ENCODE results near the gene MAP2K7.
"Not testable (repeated sequence)": the region's sequence is repeated elsewhere in the genome, so short reads cannot be mapped to it uniquely, and the experiment has no call there.

MAP2K7 gene

GRCh38 chr19:7885818-7886217 is 17.9 kb upstream of the MAP2K7 start:
- no peak for DNase-seq

GRCh38 chr19:7887408-7888144 is 16.1 kb upstream of the MAP2K7 start:
- no peak for DNase-seq

- peak in 1 of 4 experiments; percentile 30 for DNase-seq
Measured at GRCh38 chr19:7888145-7888825, 15.4 kb upstream of the MAP2K7 start, which contains the start of gene LRRC8E. TSS of gene LRRC8E (plus strand) at chr19:7888510. CDS start at chr19:7895604, 7,094 bp downstream.

GRCh38 chr19:7888826-7889217 is 14.9 kb upstream of the MAP2K7 start:
- DNase-seq = no peak

GRCh38 chr19:7893362-7894101 is 10.1 kb upstream of the MAP2K7 start:
- not testable (repeated sequence) for DNase-seq

GRCh38 chr19:7894612-7895309 is 8.9 kb upstream of the MAP2K7 start:
- no peak for DNase-seq

GRCh38 chr19:7895565-7895964 is 8.1 kb upstream of the MAP2K7 start:
- DNase-seq = no peak

- no peak for DNase-seq
Measured at GRCh38 chr19:7897292-7897691, 6.4 kb upstream of the MAP2K7 start.

- no peak for DNase-seq
Measured at GRCh38 chr19:7898967-7899366, 4.7 kb upstream of the MAP2K7 start.

- no peak for DNase-seq
Measured at GRCh38 chr19:7899751-7900378, 3.8 kb upstream of the MAP2K7 start.

GRCh38 chr19:7900401-7900870 is 3.2 kb upstream of the MAP2K7 start:
- no peak for DNase-seq

- no peak for DNase-seq
Measured at GRCh38 chr19:7900931-7901330, 2.7 kb upstream of the MAP2K7 start.

GRCh38 chr19:7901337-7901736 is 2.3 kb upstream of the MAP2K7 start:
- no peak for DNase-seq

GRCh38 chr19:7902796-7903243 is 857 bp upstream of the MAP2K7 start:
- DNase-seq = no peak

- peak in 3 of 4 experiments; percentile 63 to 84 (median 64) for DNase-seq
Measured at GRCh38 chr19:7904074-7905020, 670 bp downstream of the MAP2K7 start.

GRCh38 chr19:7905268-7905667 is 1.6 kb downstream of the MAP2K7 start:
- no peak for DNase-seq

GRCh38 chr19:7905859-7906258 is 2.2 kb downstream of the MAP2K7 start:
- DNase-seq = no peak

- DNase-seq = no peak
Measured at GRCh38 chr19:7907122-7907521, 3.4 kb downstream of the MAP2K7 start.

GRCh38 chr19:7907544-7907943 is 3.9 kb downstream of the MAP2K7 start:
- DNase-seq = no peak

- no peak for DNase-seq
Measured at GRCh38 chr19:7908078-7908699, 4.5 kb downstream of the MAP2K7 start.
